ENCODE results near the gene PLSCR4.

DNA sequence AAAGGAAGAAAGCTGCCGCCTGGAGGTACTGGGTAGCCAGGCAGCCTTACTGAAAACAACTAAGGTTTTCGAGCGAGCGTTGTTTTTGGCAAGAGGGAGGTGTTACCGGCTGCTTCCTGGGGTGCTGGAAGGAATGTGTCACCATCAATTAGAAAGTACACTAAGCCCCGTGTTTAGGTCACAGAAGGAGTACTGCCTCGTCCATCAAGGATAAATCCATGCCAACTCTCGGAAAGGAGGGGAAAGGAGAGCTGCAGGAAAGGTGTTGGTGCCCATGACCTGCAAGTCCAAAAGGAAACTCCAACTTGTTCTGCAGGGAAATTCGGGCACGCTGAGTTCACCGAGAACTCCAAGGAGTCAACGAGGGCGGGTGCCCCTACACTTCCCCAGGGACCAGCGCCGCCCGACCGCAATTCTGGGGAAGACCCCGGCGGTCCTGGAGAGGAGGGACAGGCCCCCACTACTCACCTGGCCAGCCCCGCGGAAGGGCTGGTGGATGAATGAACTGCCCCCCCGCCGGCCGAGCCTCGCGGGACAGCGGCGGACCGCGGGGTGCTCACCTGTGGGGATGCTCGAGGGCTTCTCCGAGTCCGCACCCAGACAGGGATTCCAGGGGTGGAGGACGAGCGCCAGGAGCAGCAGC lies 90.5 kb downstream of the PLSCR4 start:
- peak in 1 of 2 donors; percentile 19 for TF ChIP-seq POLR2A (IDR thresholded peaks at IDR 0.05)
- TF ChIP-seq, protein P1, sequence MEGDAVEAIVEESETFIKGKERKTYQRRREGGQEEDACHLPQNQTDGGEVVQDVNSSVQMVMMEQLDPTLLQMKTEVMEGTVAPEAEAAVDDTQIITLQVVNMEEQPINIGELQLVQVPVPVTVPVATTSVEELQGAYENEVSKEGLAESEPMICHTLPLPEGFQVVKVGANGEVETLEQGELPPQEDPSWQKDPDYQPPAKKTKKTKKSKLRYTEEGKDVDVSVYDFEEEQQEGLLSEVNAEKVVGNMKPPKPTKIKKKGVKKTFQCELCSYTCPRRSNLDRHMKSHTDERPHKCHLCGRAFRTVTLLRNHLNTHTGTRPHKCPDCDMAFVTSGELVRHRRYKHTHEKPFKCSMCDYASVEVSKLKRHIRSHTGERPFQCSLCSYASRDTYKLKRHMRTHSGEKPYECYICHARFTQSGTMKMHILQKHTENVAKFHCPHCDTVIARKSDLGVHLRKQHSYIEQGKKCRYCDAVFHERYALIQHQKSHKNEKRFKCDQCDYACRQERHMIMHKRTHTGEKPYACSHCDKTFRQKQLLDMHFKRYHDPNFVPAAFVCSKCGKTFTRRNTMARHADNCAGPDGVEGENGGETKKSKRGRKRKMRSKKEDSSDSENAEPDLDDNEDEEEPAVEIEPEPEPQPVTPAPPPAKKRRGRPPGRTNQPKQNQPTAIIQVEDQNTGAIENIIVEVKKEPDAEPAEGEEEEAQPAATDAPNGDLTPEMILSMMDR (IDR thresholded peaks at IDR 0.05) = peak in 10 of 12 donors; percentile 23 to 67 (median 49)

Measured in heart left ventricle (tissue), 13 donors.